HG03354 (cell line): ENCODE measurements around the gene ZNF296.
A peak's percentile ranks its signal among the peaks of the same experiment; 100 is the strongest.

Experiments used
- ATAC-seq: cut with Tn5 transposase; IDR thresholded peaks from one replicate; pipeline ENCODE4 v1.9.1; 2021; ENCODE audit warnings: mild to moderate bottlenecking; ENCODE audit not compliant: unreplicated experiment, poor library complexity, severe bottlenecking

Gene ZNF296

DNA sequence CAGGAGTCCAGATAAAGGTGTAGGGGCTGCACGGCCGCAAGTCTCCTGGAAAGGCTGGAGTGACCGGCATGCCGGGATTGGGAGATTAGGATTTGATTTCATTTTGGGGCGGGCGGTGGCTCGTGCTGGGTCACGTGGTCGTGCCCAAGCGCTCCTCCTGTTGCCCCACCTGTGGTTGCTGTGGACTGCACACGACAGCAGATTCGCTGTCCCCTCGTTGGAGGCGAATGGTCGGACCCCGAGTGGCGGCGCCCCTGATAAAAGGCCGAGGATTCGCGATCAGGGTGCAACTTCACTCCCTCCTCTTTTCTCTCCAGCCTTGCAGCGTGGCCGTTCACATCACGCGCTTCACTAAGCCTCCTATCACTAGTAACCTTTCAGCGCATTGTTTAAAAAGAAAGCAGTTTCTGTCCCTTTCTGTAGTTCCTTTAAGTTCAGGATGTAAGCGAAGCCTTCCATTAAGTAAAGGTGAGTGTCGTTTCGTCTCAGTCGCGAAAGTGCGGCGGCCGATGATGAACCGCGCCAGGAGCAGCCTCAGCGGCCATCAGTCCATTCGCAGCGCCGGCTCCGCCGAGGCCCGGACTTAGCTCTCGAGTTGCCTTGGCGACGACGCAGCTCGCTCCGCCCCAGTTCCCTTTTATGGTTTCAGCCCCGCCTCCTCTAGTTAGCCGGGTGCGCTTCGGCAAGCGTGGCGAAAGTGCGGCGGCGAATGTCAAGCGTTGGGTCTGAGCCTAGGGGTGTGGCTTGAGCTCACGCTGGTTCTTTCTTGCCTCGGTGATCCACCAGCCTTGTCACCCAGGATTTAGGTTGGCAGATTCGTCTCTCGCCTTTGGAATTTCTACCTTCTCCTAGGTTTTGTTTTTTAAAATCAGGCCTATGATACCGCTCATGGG is 15.0 kb upstream of the ZNF296 start:
- ATAC-seq, result peak; percentile 67

DNA sequence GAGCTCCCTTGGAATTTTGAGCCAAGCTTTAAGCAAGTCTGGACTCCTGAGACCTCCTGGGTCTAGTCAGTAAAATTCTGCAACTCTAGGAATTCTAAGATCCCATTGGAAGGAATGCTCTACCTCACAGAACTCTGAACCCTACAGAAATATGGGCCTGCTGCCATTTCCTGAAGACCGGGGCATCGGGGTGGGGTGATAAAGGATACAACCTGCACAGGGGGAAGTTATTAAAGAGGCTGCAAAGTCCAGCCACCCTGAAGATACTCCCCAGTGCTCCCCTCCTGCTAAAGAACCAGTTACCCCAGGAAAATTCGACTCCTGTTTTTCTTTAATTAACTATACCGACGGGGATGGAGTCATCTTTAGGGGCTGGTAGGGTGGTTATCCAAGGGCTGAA is 14.3 kb upstream of the ZNF296 start:
- ATAC-seq, result no peak

DNA sequence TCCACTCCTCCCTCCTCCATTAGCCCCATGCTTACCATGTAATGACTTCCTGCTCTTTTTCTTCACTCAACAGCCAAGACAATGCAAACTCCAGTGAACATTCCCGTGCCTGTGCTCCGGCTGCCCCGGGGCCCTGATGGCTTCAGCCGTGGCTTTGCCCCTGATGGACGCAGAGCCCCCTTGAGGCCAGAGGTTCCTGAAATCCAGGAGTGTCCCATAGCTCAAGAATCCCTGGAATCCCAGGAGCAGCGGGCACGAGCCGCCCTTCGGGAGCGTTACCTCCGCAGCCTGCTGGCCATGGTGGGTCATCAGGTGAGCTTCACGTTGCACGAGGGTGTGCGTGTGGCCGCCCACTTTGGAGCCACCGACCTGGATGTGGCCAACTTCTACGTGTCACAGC is 13.8 kb upstream of the ZNF296 start:
- ATAC-seq, result no peak

GRCh38 chr19:45087531-45087930 is 11.3 kb upstream of the ZNF296 start:
- ATAC-seq, result no peak

GRCh38 chr19:45086480-45086879 is 10.2 kb upstream of the ZNF296 start:
- ATAC-seq, result no peak

GRCh38 chr19:45082170-45082569 is 5.9 kb upstream of the ZNF296 start:
- no peak for ATAC-seq

- no peak for ATAC-seq
Observed at GRCh38 chr19:45079911-45080370, 3.7 kb upstream of the ZNF296 start.

DNA sequence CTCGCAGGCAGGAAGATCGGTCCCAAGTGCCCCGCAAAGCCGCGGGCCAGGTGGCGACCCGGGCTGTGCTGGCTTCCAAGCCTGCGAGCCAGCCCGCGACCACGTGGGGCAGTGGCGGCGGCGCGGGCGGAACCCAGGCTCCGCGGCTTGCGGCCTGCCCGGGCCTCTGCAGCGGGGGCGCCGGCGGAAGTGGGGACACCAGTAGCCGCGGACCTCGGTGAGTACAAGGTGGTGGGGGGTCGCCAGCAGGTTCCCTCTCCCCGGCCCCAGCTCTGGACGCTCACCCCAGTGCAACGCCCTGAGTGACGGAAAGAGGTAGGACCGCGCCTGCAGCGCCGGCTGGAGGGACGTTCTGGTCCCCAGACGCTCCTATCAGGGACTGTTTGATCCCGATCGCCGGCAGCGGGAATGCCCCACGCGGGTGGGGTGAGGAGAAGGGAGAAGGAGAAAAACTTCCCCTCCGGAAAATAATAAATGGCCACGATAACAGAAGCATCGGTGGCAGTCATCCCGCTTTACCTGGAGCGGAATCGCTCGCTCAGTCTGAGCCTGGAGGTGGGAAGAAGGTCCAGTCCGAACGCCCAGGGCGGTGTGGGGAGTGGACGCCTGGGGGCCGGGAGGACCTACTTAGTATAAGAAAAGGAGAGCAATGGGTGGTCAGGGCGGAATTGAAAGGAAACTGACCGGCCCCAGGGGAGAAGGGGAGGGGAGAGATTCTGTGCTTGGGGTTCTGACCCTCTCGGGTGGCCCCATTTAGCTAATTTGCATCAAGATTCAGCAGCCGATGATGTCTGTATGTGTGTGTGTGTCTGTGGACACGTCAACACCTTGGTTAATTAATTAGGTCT is 3.0 kb upstream of the ZNF296 start, which contains the start of gene GEMIN7:
GEMIN7 (plus strand) TSS at position 198 of the 848 bp plus-strand sequence. CDS start 10,855 bp downstream, outside the sequence.
- ATAC-seq, result peak; percentile 38

- ATAC-seq, result no peak
Observed at GRCh38 chr19:45078390-45079062, 2.2 kb upstream of the ZNF296 start.

GRCh38 chr19:45076851-45077730 is 813 bp upstream of the ZNF296 start:
- ATAC-seq, result no peak

DNA sequence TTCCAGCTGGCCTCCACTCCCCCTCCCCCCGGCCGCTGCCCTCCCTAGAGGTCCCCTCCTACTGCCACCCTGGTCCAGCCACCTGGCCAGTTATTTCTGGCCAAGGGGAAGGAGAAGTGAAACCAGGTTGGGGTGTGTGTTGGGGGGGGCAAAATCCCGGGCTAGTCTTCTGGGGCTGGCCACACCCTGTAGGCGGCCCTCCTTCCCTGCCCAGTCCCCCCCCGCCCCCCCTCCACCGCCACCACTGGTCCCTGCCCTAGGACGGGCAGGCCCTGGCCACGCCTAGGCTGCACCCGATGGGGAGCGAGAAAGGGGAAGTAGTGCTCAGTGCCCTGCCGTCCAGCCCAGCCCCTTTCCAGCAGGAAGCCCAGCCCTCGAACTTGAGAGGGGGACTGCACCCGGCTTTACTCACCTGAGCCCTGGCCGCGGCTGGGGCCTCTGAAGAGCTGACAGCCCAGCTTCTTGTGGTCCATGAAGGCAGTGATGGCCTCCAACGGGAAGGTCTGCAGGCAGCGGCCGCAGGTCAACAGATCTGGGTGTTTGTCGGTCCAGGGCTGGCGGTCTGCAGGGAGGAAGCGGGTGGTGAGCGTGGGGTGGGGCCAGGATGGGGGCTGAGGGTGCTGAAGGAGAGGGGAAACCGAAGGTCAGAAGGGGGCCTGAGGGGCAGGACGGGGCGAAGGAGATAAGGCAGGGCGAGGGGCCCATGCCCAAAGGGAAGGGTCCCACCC is 813 bp downstream of the ZNF296 start:
- ATAC-seq, result peak; percentile 57

- no peak for ATAC-seq
Observed at GRCh38 chr19:45074744-45075300, 1.5 kb downstream of the ZNF296 start.

- ATAC-seq, result no peak
Observed at GRCh38 chr19:45071969-45072790, 4.1 kb downstream of the ZNF296 start.

DNA sequence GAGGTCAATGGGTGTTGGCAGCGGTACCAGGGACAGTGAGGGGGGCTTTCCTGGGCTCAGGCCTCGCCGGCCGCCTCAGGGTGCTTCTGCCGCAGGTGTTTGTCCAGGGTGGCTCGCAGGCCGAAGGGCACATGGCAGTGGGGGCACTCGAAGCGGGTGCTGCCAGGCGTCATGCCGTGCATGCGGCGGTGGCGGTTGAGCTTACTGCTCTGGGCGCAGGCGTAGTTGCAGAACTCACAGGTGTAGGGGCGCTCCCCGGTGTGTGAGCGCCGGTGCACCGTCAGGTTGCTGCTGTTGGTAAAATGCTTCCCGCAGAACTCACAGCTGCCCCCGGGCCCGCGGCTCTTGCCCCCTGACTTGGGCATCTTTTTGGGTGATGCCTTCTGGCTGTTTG is 4.7 kb downstream of the ZNF296 start:
- ATAC-seq, result no peak

GRCh38 chr19:45070861-45071544 is 5.3 kb downstream of the ZNF296 start:
- ATAC-seq, result no peak

DNA sequence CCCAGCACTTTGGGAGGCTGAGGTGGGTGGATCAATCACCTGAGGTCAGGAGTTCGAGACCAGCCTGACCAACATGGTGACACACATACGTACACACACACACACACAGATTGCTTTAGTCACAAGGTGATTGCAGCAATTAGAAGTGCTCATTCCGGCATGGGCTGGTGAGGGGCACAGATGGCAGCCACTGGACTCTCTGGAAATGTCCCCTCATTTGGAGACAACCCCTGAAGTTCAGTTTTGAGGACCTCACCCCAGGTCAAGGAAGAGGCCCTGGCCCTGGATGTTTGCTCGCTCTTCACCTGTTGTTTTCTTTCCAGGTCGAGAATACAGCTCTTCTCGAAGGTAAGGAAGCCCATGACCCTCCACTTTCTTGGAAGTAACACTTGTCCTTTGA is 6.1 kb downstream of the ZNF296 start:
- ATAC-seq, result no peak

DNA sequence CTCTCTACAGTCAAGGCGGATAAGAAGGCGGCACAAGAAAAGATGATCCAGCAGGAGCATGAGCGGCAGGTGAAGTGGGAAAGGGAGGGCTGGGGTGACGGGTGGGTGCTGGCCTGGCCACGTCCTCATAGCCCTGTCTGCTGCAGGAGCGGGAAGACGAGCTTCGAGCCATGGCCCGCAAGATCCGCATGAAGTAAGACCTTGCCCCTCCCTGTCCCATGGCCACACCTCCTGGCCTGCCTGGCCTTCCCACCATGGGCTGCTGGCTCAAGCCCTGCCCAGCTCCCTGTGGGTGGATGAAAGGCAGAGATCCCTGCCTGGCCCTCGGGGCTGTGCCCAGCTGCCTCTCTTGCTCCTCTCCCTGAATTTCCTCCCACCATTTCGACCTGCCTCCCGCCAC is 7.2 kb downstream of the ZNF296 start:
- ATAC-seq, result no peak
